CD4-positive, alpha-beta T cell treated with Interleukin-4 for 1 hour (primary cell): ENCODE results near the gene MIA.
"Not testable (repeated sequence)": the region's sequence is repeated elsewhere in the genome, so short reads cannot be mapped to it uniquely, and the experiment has no call there.

Experiments
- DNase-seq, 2 donors: peaks; one replicate each; pipeline ENCODE4 v3.0.0-alpha.2; 2020 to 2022

Gene MIA

DNA sequence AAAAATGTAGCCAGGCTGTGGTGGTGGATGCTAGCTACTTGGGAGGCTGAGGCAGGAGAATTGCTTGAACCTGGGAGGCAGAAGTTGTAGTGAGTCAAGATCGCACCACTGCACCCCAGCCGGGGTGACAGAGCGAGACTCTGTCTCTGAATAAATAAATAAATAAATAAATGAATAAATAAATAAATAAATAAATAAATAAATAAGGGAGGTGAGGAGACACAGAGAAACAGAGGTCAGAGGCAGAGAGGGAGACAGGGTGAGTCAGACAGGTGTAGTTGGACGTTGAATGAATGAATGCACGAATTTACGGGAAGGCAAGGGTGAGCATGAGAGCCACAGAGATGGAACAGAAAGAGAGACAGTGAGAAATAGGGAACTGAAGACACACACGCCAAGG, 5.8 kb downstream of the MIA start:
- DNase-seq: no peak

DNA sequence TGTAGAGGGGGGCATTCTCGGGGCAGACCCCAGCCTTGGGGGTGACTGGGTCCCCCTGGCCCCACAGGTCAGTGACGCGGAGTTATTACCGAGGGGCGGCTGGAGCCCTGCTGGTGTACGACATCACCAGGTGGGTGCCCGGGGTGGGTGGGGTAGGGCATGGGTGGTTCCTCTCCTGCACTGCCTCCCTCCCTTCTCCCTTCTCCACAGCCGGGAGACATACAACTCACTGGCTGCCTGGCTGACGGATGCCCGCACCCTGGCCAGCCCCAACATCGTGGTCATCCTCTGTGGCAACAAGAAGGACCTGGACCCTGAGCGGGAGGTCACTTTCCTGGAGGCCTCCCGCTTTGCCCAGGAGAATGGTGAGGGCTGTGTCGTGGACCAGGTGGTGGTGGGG, 8.4 kb downstream of the MIA start:
- DNase-seq: no peak

DNA sequence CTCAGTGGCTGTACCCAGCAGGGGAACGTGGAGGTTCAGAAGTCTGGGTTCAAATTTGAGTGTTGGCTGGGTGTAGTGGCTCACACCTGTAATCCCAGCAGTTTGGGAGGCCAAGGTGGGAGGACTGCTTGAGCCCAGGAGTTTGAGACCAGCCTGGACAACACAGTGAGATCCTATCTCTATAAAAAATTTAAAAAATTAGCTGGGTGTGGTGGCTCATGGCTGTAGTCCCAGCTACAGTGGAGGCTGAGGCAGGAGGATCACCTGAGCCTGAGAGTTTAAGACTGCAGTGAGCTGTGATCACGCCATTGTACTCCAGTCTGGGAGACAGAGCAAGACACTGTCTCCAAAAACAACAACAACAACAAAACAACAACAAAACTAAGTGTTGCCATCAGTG, 8.8 kb downstream of the MIA start:
- not testable (repeated sequence) for DNase-seq

DNA sequence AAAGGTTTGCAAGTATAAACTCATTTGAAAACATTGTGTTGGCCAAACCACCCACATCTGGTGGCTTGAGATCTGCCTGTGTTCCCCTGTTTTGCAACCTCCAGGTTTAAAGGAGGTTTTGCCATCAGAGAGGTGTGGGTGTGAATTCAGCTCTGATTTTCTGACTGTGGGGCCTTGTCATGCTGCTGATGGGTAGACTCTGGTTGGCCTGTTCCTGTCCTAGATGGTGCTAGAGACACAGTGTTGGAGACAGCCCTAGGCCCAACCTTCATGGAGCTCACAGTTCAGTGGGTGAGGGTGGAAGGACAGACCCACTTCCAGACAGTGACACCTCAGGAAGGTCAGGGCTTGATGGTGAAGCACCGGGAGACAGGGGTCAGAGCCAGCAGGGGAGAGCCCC, 10.2 kb downstream of the MIA start:
- no peak for DNase-seq

DNA sequence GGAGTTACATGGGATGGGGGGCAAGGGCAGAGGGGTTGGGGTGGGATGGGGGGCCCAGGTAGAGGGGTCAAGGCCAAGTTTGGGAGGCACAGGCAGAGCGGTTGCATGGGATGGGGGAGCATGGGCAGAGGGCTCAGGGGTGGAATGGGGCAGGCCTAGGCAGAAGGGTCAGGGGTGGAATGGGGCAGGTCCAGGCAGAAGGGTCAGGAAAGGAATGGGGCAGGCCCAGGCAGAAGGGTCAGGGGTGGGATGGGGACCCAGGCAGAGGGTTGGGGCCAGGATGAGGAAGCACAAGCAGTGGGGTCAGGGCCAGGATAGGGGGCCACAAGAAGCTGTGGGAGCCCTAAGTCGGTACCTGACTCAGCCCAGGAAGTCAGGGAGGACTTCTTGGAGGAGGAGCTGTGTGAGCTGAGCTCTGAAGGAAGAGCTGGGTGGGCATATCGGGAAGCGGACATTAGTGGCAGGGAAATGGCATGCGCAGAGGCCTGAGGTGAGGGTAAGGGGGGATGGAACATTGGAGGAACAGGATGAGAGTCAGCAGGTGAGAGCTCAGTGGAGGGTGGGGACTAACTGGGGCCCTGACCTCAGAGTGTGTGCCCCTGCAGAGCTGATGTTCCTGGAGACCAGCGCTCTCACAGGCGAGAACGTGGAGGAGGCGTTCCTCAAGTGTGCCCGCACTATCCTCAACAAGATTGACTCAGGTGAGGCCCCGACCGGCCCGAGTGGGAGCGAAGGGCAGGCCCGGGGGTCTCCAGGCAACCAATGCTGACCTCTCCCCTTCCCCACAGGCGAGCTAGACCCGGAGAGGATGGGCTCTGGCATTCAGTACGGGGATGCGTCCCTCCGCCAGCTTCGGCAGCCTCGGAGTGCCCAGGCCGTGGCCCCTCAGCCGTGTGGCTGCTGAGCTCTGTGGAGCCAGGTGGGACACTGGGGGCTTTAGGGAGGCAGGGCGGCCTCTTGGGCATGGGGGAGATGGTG, 11.0 kb downstream of the MIA start:
- no peak for DNase-seq

DNA sequence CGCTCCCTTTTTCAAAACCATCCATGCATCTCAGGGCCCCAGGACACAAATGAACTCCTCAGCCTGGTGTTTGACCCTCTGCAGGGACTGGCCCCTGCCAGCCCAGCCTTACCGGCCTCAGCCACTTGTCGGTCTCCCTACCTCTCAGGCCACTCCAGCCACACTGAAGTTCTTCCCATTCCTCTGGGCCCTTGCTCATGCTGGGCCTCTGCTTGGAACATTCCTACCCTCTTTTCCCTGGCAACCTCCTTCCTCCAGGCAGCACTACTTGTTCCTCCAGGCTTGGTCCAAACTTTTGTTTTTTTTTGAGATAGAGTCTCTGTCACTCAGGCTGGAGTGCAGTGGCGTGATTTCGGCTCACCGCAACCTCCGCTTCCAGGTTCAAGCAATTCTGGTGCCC, 16.0 kb downstream of the MIA start:
- DNase-seq: no peak

DNA sequence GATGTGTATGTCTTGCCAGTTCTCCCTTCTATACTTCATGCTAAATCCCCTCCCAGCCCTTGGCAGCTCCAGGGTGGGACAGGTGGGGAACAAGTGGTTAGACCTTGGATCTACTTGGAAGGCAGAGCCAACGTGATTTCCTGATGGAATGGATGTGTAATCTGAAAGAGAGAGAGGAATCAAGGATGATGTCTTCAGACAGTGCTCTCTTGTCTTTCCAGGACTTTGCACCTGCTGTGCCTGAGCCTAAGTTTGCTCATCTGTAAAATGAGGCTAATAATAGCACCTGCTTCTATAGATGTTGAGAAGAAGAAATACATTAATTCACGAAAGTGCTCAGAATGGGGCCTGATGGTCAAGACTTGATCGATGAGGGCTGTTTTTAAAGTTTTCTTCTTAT, 16.7 kb downstream of the MIA start:
- no peak for DNase-seq

DNA sequence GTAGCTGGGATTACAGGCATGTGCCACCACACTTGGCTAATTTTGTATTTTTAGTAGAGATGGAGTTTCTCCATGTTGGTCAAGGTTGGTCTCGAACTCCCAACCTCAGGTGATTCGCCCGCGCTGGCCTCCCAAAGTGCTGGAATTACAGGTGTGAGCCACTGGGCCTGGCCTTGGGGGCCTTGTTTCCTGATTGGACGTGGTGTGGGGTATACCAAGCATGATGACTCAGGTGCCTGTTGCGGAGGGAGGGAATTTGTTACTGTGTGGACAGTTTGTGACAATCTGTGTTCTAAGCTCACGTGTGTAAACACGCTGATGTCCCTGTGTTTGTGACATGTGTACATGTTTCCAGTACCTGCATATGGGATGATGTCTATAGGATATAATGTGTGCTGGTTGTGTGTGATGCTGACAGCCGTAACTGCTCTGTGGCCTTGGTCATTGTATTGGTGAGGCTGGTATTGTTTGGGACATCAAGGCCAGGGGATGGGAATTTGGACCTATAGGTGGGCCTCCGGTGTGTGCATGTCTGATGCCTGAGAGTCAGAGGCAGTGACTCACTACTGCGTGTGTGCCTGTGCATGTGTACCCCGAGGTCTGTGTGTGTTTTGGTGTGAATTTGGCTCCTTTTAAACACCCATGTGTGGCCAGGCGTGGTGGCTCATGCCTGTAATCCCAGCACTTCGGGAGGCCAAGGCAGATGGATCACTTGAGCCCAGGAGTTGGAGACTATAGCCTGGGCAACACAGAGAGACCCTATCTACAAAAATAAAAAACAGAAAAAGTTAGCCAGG, 22.0 kb downstream of the MIA start:
- no peak for DNase-seq

DNA sequence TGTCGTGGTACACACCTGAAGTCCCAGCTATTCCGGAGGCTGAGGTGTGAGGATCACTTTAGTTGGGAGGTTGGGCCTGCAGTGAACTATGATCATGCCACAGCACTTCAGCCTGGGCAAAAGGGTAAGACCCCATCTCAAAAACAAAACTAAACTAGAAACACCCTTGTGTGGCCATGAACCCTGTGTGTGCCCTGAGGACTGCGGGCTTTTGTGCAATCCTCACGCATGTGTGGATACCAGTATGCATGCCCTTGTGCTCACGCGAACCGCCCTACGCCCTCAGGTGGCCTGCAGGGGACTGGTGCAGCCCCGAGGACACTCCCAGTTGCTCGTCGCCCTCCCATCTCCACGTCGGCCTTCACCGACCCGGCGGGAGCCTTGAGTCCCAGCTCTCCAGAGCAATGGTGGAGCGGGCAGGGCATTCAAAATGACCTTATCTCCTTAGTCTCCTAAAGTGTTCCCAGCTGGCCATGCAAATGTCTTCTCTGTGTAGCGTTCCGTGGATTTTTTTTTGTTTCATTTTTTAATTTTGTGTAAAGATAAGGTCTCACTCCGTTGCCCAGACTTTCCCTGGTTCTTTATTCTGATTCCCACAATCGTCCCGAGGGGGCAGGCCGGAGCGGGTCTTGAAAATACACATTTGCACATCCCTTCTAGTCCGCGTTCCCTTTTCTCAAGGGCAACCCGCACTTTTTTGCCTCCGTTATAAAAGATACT, 22.8 kb downstream of the MIA start:
- peak; percentile 76 to 81 for DNase-seq

DNA sequence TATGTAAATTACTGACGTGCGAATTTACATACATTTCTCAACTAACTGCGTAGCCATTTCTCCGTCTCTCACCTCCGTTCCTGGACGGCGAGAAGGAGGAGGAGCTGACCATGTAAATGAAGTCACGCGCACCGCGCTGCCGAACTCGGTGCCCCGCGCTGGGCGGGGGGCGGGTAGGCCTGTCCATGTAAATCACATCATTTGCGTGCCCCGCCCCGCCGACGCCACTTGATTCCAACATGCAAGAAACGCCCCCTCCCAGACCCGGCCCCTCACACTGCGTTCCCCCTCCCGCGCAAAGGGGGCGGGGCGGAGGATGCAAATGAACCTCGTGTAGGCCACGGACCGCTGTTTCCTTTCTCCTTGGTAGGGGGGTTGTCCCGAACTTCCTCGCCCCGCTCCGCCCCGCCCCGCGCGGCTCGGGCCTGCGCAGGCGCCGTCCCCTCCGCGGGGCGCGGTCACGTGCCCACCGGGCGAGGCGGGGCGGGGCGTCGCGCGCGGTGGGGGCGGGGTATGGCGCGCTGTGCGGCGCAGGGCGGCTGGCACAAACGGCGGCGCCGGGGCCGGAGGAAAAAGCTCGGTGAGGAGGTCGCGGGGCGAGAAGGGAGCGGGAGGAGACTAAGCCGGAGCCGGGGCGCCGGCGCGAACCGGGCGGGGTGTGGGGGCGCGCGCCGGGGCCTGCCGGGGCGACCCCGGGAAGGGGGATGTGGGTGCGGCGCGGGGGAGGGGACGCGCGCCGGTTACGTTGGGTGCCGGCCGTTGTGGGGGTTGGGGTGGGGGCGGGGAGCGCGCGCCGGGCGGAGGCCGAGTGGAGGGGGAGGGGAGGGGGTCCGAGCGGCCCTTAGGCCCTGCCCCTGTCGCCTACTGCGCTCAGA, 23.6 kb downstream of the MIA start, which contains the start of gene EGLN2:
TSS of gene EGLN2 (plus strand) at position 509 of the 875 bp plus-strand sequence. CDS start 1,382 bp downstream, outside the sequence.
- peak; percentile 100 for DNase-seq

DNA sequence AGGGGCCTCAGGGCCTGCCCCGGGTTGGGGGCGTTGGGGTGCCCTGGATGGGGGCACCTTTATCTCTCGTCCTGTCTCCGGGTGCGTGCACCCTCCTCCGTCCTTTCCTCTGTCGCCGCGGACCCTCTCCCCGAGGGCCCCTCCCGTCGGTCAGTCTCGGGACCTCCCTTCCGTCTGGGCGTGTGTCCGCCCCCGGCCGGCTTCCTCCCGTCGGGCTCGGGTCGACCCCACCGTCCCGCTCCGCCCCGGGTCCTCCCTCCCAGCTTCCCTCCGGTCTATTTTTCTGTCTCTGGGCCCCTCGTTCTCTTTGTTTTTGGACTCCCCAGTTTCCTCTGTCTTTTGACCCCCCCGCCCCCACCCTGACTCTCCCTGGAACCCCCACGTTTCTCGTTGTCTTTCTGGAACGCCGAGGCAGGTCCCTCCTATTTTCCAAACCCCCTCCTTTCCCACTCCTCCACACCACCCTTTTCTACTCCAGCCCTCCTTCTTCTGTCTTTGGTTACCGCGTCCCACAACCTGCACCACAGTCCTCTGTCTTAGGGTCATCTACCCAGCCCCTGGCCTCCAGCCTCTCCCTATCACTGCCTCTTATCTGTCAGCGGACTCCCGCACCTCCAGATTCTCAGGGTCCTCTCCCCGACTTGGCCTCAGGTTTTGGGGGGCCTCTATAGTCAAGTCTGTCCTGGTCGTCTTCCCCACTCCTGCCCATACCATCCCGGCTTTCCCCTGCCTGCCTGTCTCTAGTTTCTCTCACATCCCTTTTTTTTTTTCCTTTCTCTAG, 24.4 kb downstream of the MIA start:
- no peak for DNase-seq

DNA sequence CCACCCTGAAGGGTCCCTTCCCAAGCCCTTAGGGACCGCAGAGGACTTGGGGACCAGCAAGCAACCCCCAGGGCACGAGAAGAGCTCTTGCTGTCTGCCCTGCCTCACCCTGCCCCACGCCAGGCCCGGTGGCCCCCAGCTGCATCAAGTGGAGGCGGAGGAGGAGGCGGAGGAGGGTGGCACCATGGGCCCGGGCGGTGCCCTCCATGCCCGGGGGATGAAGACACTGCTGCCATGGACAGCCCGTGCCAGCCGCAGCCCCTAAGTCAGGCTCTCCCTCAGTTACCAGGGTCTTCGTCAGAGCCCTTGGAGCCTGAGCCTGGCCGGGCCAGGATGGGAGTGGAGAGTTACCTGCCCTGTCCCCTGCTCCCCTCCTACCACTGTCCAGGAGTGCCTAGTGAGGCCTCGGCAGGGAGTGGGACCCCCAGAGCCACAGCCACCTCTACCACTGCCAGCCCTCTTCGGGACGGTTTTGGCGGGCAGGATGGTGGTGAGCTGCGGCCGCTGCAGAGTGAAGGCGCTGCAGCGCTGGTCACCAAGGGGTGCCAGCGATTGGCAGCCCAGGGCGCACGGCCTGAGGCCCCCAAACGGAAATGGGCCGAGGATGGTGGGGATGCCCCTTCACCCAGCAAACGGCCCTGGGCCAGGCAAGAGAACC, 25.1 kb downstream of the MIA start:
- no peak for DNase-seq

DNA sequence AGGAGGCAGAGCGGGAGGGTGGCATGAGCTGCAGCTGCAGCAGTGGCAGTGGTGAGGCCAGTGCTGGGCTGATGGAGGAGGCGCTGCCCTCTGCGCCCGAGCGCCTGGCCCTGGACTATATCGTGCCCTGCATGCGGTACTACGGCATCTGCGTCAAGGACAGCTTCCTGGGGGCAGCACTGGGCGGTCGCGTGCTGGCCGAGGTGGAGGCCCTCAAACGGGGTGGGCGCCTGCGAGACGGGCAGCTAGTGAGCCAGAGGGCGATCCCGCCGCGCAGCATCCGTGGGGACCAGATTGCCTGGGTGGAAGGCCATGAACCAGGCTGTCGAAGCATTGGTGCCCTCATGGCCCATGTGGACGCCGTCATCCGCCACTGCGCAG, 25.7 kb downstream of the MIA start:
- no peak for DNase-seq

DNA sequence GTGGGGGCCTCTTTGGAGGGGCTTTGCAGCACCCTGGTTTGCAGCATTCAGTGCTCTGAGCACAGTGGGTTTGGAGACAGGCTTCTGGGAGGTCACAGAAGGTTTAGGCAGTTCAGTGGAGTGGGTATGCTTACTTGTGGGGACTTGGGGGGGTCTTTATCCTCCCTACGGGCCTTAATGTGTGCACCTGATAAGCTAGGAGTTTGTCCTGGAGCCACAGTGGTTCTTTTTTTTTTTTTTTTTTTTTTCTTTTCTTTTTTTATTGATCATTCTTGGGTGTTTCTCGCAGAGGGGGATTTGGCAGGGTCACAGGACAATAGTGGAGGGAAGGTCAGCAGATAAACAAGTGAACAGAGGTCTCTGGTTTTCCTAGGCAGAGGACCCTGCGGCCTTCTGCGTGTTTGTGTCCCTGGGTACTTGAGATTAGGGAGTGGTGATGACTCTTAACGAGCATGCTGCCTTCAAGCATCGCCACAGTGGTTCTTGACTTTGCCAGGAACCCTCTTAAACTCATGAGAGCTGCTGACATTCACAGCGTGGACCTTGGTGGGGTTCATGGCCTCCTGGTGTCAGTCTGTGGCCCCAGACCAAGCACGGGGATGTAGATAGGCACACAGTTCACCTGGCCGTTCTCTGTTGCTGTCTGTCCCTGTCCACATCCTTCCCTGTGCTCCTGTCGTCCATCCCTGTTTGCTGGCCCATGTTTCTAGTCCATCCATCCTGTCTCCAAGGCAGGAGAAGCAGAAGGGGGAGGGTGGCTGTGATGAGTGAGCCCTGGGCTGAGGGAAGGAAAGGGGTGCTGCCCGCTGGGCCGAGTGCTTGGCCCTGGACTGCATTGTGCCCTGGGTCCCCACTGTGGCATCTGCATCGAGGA, 26.3 kb downstream of the MIA start:
- no peak for DNase-seq

DNA sequence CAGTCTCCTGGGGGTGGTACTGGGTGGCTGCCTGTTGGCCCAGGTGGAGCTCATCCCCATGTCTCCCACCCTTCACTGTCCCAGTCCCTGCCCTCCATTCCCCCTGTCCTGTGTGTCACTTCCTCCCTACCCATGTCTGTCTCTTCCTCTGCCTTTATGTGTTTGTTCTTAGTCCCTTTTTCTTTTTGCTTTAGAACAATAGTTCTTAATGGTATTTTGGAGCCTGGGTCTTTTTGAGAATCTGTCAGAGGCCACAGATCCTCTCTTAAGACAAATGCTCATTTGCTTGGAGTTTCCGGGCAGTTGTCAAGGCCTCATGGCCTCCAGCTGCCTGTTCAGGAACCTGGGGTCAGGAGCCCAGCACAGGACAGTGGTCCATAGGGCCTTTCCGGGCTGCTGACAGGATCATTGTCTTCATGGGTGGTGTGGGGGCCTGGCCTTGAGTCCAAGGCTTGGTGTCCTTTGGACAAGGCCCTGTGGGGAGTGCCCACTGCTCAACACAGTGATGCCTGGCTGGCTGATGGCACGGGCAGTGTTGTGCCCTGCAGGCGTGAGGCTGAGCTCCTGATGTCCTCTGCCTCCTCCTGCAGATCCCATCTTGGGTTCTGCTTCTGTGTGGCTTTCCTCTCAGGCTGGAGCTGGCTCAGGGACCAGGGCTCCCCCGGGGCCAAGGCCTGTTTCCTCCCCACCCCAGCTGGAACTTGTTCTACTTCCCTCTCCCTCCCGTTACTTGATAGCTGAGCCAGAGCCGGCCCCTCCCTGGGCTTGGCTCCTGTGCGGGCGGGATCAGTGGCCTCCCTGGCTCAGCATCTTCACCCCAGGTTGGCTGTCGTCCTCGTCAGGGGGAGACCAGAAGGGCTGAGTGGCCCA, 27.2 kb downstream of the MIA start:
- DNase-seq: no peak

DNA sequence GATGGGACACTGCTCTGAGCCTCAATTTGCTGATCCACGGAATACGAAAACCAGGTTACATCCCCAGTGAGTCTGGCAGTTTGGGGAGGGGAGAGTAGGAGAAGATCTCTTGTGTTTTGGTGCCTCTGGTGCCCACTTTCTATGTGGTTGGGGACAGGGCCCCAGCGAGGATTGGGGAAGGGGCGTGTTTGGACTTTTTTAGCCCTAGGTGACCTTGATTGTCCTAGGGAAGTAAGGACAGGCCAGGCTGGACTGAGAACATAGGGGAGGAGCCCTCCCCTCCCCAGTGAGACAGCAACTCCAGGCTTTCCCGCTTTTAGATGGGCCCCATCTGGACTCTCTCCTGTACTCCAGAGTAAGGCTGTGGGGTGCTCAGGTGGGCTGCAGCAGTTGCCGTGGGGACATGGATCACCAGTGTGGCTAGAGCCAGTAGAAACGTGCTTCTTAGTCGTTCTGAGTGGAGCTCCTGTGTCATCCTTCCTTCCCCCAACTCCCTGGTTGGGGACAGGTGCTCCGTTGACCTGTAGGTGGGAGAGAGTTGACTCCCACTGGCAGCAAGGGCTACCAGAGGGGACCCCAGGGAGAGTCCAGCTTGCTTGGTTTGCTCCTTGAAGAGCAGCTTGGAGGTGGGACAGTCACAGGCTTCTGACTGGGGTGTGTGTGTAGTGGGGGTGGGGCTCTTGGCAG, 28.0 kb downstream of the MIA start:
- DNase-seq: no peak

DNA sequence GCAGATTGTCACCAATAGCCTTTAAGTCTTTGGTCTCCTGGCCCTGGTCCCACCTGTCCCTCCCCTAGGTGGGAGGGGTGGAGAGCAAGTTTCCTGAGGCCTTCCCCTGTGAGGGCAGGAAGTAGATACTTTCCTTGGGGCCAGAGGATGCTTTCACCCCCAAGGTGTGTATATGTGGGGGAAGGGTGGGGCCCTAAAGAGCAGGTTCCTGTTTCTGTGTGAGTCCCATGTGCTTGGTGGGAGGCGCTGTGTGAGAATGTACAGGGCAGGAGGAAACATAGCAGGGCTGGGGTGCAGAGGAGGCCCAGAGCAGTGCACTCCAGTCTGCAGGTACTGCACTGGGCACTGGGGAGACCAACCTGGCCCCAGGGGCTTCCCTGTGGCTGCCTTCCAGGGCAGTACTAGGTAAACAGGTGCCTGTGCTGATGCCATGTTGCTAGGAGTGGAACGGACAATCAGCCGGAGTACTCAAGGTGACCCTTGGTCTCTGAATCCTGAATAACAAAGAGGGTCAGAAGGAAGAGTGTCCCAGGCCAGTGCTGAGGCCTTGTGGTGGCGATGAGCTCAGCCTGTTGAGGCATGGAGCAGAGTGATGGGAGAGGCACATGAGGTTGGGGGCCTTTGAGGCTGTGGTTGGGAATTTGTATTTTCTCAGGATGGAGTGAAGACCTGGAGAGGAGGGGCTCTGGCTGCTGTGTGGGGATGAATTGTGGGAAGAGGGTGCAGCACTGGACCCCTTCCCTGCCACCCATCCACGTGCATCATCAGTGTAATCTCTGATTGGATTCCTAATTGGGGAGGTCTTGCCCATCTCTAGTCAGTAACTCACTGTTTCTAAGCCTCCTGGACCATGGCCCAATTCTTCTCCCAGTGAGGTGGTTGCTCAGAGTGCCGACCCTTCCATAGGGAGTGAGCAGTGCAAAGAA, 28.8 kb downstream of the MIA start:
- peak; percentile 85 to 91 for DNase-seq
